H1 (cell line): ENCODE data around the gene CD300LB. TPM values are rescaled to one million over a fixed set of nuclear protein-coding genes. Genes with fewer than 3 reads are reported as not detected.

Experiments used
- EP300 ChIP-seq, 2 experiments: IDR thresholded peaks; 1 replicate in 1 of 2; 2 replicates in 1 of 2; pipeline ENCODE4 v1.6.1; 2011 to 2012; ENCODE audit warnings: low read depth in 2 of 2, low read length in 2 of 2, mild to moderate bottlenecking in 2 of 2, borderline replicate concordance in 1 of 2, inconsistent platforms in 1 of 2, moderate library complexity in 1 of 2
- GABPA ChIP-seq: IDR thresholded peaks from 2 replicates; pipeline ENCODE4 v1.6.1; 2011; ENCODE audit warnings: mild to moderate bottlenecking, low read length, moderate library complexity, borderline replicate concordance; ENCODE audit not compliant: insufficient read depth
- GTF2F1 ChIP-seq: IDR thresholded peaks from 2 replicates; pipeline ENCODE4 v1.6.1; 2012; ENCODE audit warnings: low read depth, low read length, improper control_type of control experiment, borderline replicate concordance
- polyA plus RNA-seq, 7 experiments: library from polyadenylated mRNA; depleted of rRNA in 3 of 7; stranded (reverse) in 5 of 7; unstranded in 2 of 7; fragments of >200 nt in 5 of 7; fragments of 200-250 nt in 2 of 7; gene quantifications; 1 replicate in 5 of 7; 2 replicates in 1 of 7; 4 replicates in 1 of 7; pipeline versions ENCODE4 v1.2.1 to v1.2.3, GENCODE V29; 2011 to 2013; ENCODE audit warnings: missing spikeins in 2 of 7, mixed read lengths in 2 of 7
- total RNA-seq: library from RNA; stranded (reverse); fragmentation: NEBNext Ultra II Directional; extraction: Animal tissue kit (Norgen Biotek cat#: 25700); gene quantifications from 2 replicates; pipeline ENCODE4 v1.2.1, GENCODE V29; 2021

CD300LB gene
- total and polyA plus RNA-seq, 2 of the 8 experiments (the other 6 are each of a cell fraction or from before 2014, with no cell fraction given): not detected

GRCh38 chr17:74522381-74523105 lies 8.7 kb downstream of the CD300LB start (continued):
- TF ChIP-seq GABPA (no peak), EP300 (IDR thresholded peaks at IDR 0.05; ENCODE audit: borderline replicate concordance in 1 of 2, low read depth in 2 of 2, low read length in 2 of 2) (no peak), GTF2F1 (no peak)
